K562 (cell line): ENCODE results near the gene CALCOCO2. TPM values are rescaled to one million over a fixed set of nuclear protein-coding genes. Genes with fewer than 3 reads are reported as not detected.

Experiments
- ATAC-seq: fragments of 200-7000 bp; cut with Tn5 transposase; 3 replicates; pipeline ENCODE4 v1.9.1; 2020; ENCODE audit warnings: moderate library complexity
- BruUV-seq: library from RNA; stranded (reverse); fragments of 400-500 nt; replicated peaks from 2 replicates; lab custom pipeline; 2021; lab: Mats Ljungman, UMichigan
- CTCF ChIA-PET: fragments of 300-600 bp; formaldehyde crosslinking; extraction: SDS; loops from one replicate; lab custom pipeline; 2021; ENCODE audit warnings: low intra/inter-chr PET ratio; lab: Yijun Ruan, JAX
- POLR2A ChIA-PET: fragments of 300-600, 350-650 bp; sonication (Branson Sonifier 250); formaldehyde crosslinking; extraction: SDS; loops from one replicate; lab custom pipeline; 2021; ENCODE audit warnings: antibody characterized with exemption, inconsistent platforms; lab: Yijun Ruan, JAX
- DNase-seq, 4 experiments: peaks; one replicate each; pipeline versions ENCODE4 v3.0.0 to v3.0.0-alpha.2; 2011 to 2018; ENCODE audit warnings: low spot score in 3 of 4, mixed read lengths in 3 of 4; ENCODE audit errors: extremely low read depth in 1 of 4
- FAIRE-seq: peaks from 2 replicates; lab custom pipeline; 2011; peaks lifted over from hg19 to GRCh38; lab: Jason Lieb, UNC
- H2AFZ ChIP-seq: 2 replicates; pipeline ENCODE4 v1.6.0; 2011; ENCODE audit warnings: low read depth, low read length, control low read depth, inconsistent platforms
- H3K27ac ChIP-seq: fragments of 200-600 bp; 3 replicates; pipeline ENCODE4 v1.8.0; 2011; ENCODE audit warnings: low read depth, mild to moderate bottlenecking, control low read depth, inconsistent platforms, low read length, moderate library complexity, mixed read lengths; ENCODE audit errors: extremely low read depth
- H3K27me3 ChIP-seq, 2 experiments: fragments of 300-600 bp in 1 of 2; 2 replicates in 1 of 2; 3 replicates in 1 of 2; pipeline versions ENCODE4 v1.6.0 to v1.8.0; 2011; ENCODE audit warnings: inconsistent platforms in 2 of 2, low read length in 2 of 2, mild to moderate bottlenecking in 1 of 2, mixed read lengths in 1 of 2, moderate library complexity in 1 of 2; ENCODE audit not compliant: control insufficient read depth in 2 of 2, insufficient read depth in 2 of 2
- H3K36me3 ChIP-seq: fragments of 300-600 bp; 3 replicates; pipeline ENCODE4 v1.8.0; 2011; ENCODE audit warnings: mild to moderate bottlenecking, low read length, inconsistent platforms; ENCODE audit not compliant: control insufficient read depth, insufficient read depth
- H3K4me1 ChIP-seq, 2 experiments: fragments of 200-600 bp in 1 of 2; replicated peaks in 1 of 2; 2 replicates in 1 of 2; 3 replicates in 1 of 2; pipeline versions ENCODE4 v1.5.1 to v1.8.0; 2011; ENCODE audit warnings: inconsistent platforms in 2 of 2, low read length in 2 of 2, mild to moderate bottlenecking in 1 of 2, mixed read lengths in 1 of 2, moderate library complexity in 1 of 2; ENCODE audit not compliant: control insufficient read depth in 2 of 2, insufficient read depth in 2 of 2
- H3K4me2 ChIP-seq: 2 replicates; pipeline ENCODE4 v1.6.1; 2011; ENCODE audit warnings: low read length, control low read depth, inconsistent platforms, mixed read lengths; ENCODE audit not compliant: insufficient read depth
- H3K4me3 ChIP-seq: fragments of 200-600 bp; sonication (generic), shearing (Covaris generic); 2 replicates; pipeline ENCODE4 v1.5.1; 2016; ENCODE audit warnings: control low read depth, inconsistent platforms
- H3K79me2 ChIP-seq: fragments of 200-600 bp; 3 replicates; pipeline ENCODE4 v1.8.0; 2011; ENCODE audit warnings: low read length, inconsistent platforms; ENCODE audit not compliant: control insufficient read depth, insufficient read depth
- H3K9ac ChIP-seq, 2 experiments: 2 replicates each; pipeline versions ENCODE4 v1.6.0 to v1.6.1; 2011; ENCODE audit warnings: low read depth in 2 of 2, low read length in 2 of 2, control low read depth in 1 of 2, inconsistent platforms in 1 of 2, mild to moderate bottlenecking in 1 of 2, mixed read lengths in 1 of 2; ENCODE audit not compliant: insufficient read depth in 1 of 2
- H3K9me1 ChIP-seq: one replicate; pipeline ENCODE4 v1.6.0; 2011; ENCODE audit warnings: inconsistent platforms, mild to moderate bottlenecking, low read length, moderate library complexity; ENCODE audit not compliant: control insufficient read depth, insufficient read depth
- H3K9me3 ChIP-seq: replicated peaks from 2 replicates; pipeline ENCODE4 v1.5.1; 2011; ENCODE audit warnings: low read depth, low read length, inconsistent platforms; ENCODE audit not compliant: control insufficient read depth, insufficient read depth
- H4K20me1 ChIP-seq: replicated peaks from 2 replicates; pipeline ENCODE4 v1.6.1; 2011; ENCODE audit warnings: low read length, inconsistent platforms, mixed read lengths; ENCODE audit not compliant: control insufficient read depth, insufficient read depth
- ARHGAP35 ChIP-seq: fragments of 450-650 bp; IDR thresholded peaks from 2 replicates; pipeline ENCODE4 v1.6.1; 2018; ENCODE audit not compliant: partially characterized antibody
- CEBPB ChIP-seq: fragments of 450-650 bp; IDR thresholded peaks from 2 replicates; pipeline ENCODE4 v1.6.1; 2016; ENCODE audit warnings: missing genetic modification characterization, missing compliant biosample characterization
- CREB5 ChIP-seq: fragments of 250-450 bp; sonication (Bioruptor Pico); IDR thresholded peaks from 2 replicates; pipeline ENCODE4 v1.5.0; 2020; ENCODE audit warnings: mild to moderate bottlenecking
- DPF2 ChIP-seq: fragments of 450-650 bp; IDR thresholded peaks from 2 replicates; pipeline ENCODE4 v1.6.1; 2016
- ETV1 ChIP-seq: fragments of 450-650 bp; conservative IDR thresholded peaks from 2 replicates; pipeline ENCODE4 v1.6.1; 2016; ENCODE audit warnings: missing genetic modification characterization, control low read depth, low read depth, missing compliant biosample characterization
- HOXB6 ChIP-seq: fragments of 250-450 bp; sonication (Bioruptor Pico); IDR thresholded peaks from 2 replicates; pipeline ENCODE4 v1.5.1; 2022; ENCODE audit warnings: mild to moderate bottlenecking, borderline replicate concordance
- JUND ChIP-seq, 2 experiments: IDR thresholded peaks; 2 replicates in 1 of 2; 3 replicates in 1 of 2; pipeline ENCODE4 v1.6.1; 2011; ENCODE audit warnings: borderline replicate concordance in 2 of 2, low read depth in 2 of 2, low read length in 2 of 2, improper control_type of control experiment in 1 of 2, missing biosample characterization in 1 of 2, missing genetic modification characterization in 1 of 2, missing genetic modification reagents in 1 of 2
- MEIS2 ChIP-seq: fragments of 450-650 bp; IDR thresholded peaks from 2 replicates; pipeline ENCODE4 v1.6.1; 2014; ENCODE audit warnings: mild to moderate bottlenecking; ENCODE audit not compliant: partially characterized antibody
- PML ChIP-seq: IDR thresholded peaks from 2 replicates; pipeline ENCODE4 v1.6.1; 2012; ENCODE audit warnings: low read length, inconsistent platforms
- RBM15 ChIP-seq: fragments of 200-400 bp; formaldehyde crosslinking; IDR thresholded peaks from 2 replicates; pipeline ENCODE4 v1.6.1; 2018; ENCODE audit warnings: mild to moderate bottlenecking, low read length, moderate library complexity; ENCODE audit not compliant: insufficient read depth
- TAL1 ChIP-seq: fragments of 450-650 bp; IDR thresholded peaks from 2 replicates; pipeline ENCODE4 v1.6.1; 2016; ENCODE audit warnings: mild to moderate bottlenecking
- TCF7 ChIP-seq: sonication (generic); IDR thresholded peaks from 2 replicates; pipeline ENCODE4 v1.6.1; 2016; ENCODE audit warnings: antibody characterized with exemption, borderline replicate concordance
- TRIM28 ChIP-seq: fragments of 450-650 bp; IDR thresholded peaks from 2 replicates; pipeline ENCODE4 v1.6.1; 2017
- ZBTB26 ChIP-seq: fragments of 450-650 bp; formaldehyde crosslinking; IDR thresholded peaks from 2 replicates; pipeline ENCODE4 v1.4.0; 2022; ENCODE audit warnings: missing genetic modification characterization
- ZNF212 ChIP-seq: fragments of 450-650 bp; formaldehyde crosslinking; IDR thresholded peaks from 2 replicates; pipeline ENCODE4 v1.4.0; 2020; ENCODE audit warnings: mild to moderate bottlenecking
- ZNF239 ChIP-seq: fragments of 250-450 bp; sonication (Bioruptor Pico); IDR thresholded peaks from 2 replicates; pipeline ENCODE4 v1.4.0; 2020; ENCODE audit warnings: mild to moderate bottlenecking
- ZNF584 ChIP-seq: fragments of 200-800 bp; sonication (Bioruptor generic); IDR thresholded peaks from 2 replicates; pipeline ENCODE4 v1.6.1; 2016; ENCODE audit warnings: low read depth, mild to moderate bottlenecking, missing genetic modification characterization, missing compliant biosample characterization
- ZNF830 ChIP-seq: fragments of 250-450 bp; sonication (Bioruptor Pico); IDR thresholded peaks from 2 replicates; pipeline ENCODE4 v1.5.0; 2021; ENCODE audit warnings: mild to moderate bottlenecking
- WGBS: fragments of 100-300 bp; shearing (Covaris generic); methylation state at CpG from one replicate; pipeline ENCODE4 v1.1.6; 2016; ENCODE audit warnings: low coverage, mixed read lengths; ENCODE audit not compliant: insufficient coverage; ENCODE audit errors: missing lambda C conversion rate; 5-methylcytosine and 5-hydroxymethylcytosine counted together
- in situ Hi-C: fragments of 300-500 bp; cut with MboI; formaldehyde crosslinking; loops from 4 replicates; pipeline ENCODE4 v1.15.0; 2018; ENCODE audit warnings: inconsistent platforms, mixed read lengths
- intact Hi-C: fragments of 100-400 bp; cut with micrococcal nuclease; formaldehyde crosslinking; loops from 2 replicates; pipeline ENCODE4 v1.14.2; 2022
- polyA plus RNA-seq, 8 experiments: library from polyadenylated mRNA; depleted of rRNA in 4 of 8; stranded (reverse) in 5 of 8; unstranded in 3 of 8; fragments of >200 nt; fragmentation: Nextera tagmentation in 2 of 8; fragmentation: Illumina TruSeq in 1 of 8; extraction: Ambion mirVana in 2 of 8; extraction: Trizol in 1 of 8; gene quantifications; 2 replicates each; pipeline versions ENCODE4 v1.2.1 to v1.2.3, GENCODE V29; 2011 to 2014; ENCODE audit warnings: inconsistent platforms in 1 of 8, missing spikeins in 1 of 8
- total RNA-seq, 7 experiments: library from RNA; depleted of rRNA in 6 of 7; stranded (reverse); fragments of >200 nt in 6 of 7; fragmentation: Illumina TruSeq in 2 of 7; extraction: Trizol in 2 of 7; gene quantifications; 2 replicates each; pipeline versions ENCODE4 v1.2.1 to v1.2.3, GENCODE V29; 2011 to 2021; ENCODE audit warnings: low replicate concordance in 1 of 7
- TF ChIP-seq, protein P1 (sequence below), 3 experiments: fragments of 200-800 bp in 1 of 3; sonication (Bioruptor generic) in 1 of 3; sonication (generic) in 1 of 3; formaldehyde crosslinking in 1 of 3; IDR thresholded peaks; 2 replicates each; pipeline versions ENCODE4 v1.6.1 to v1.8.0; 2016 to 2022; ENCODE audit warnings: mild to moderate bottlenecking in 2 of 3, missing compliant biosample characterization in 2 of 3, missing genetic modification characterization in 2 of 3, missing genetic modification reagents in 1 of 3

CALCOCO2 gene
- total and polyA plus RNA-seq, 9 of the 15 experiments (the other 6 are each of a cell fraction or from before 2014, with no cell fraction given): 24.1 to 87.3 (median 67.5) TPM

GRCh38 chr17:48871551-48872351 lies 40.9 kb downstream of the CALCOCO2 start:
- ATAC-seq: peak; percentile 73
- Histone ChIP-seq H3K4me1 (peaks cover 5 to 7% of the 10 kb centered on the region in 2 experiments; a peak in 3 of 5 replicates), H2AFZ (no peak overlapping the region), H3K4me2 (no peak overlapping the region), H3K27ac (no peak overlapping the region), H3K9me3 (no peaks in the 10 kb centered on the region), H3K9me1 (no peaks in the 10 kb centered on the region), H3K27me3 (peaks cover 2 to 24% of the 10 kb centered on the region in 2 experiments; a peak in 3 of 5 replicates), H3K36me3 (no peaks in the 10 kb centered on the region), H4K20me1 (no peaks in the 10 kb centered on the region), H3K4me3 (no peak overlapping the region), H3K79me2 (no peaks in the 10 kb centered on the region), H3K9ac (no peak overlapping the region)
- POLR2A ChIA-PET: interaction anchor here (0.5 to 1.9 kb wide), 6 partner anchors 8 to 160 kb away, joined by 3 to 5 read pairs (median 3); no protein-coding TSS in a partner anchor
- 10% methylated on average over 6 of the region's 11 CpGs for WGBS
- peak; percentile 25 to 58 (median 38) for DNase-seq
- intact Hi-C loops (no loop called here), in situ Hi-C loops (no loop called here)
- peak; percentile 52 for FAIRE-seq
- CTCF ChIA-PET: no interaction called here
- no TSS peak for BruUV-seq
- TF ChIP-seq ARHGAP35 (no peak), RBM15 (no peak), ZNF239 (CRISPR knock-in tag) (no peak), MEIS2 (peak; percentile 82), PML (peak; percentile 23; the same call in 1 of the 2 replicates), CEBPB (tag) (no peak), TRIM28 (no peak), ZNF212 (CRISPR knock-in tag) (no peak), ZBTB26 (CRISPR knock-in tag) (no peak), TAL1 (peak; percentile 78), TCF7 (no peak), ZNF584 (CRISPR knock-in tag) (0 out of 2 replicates have a peak, but pooled peaks have one; percentile 64), ETV1 (tag) (peak; percentile 67), CREB5 (CRISPR knock-in tag) (no peak), JUND (IDR thresholded peaks at IDR 0.05; ENCODE audit: borderline replicate concordance, low read depth, low read length) (peak; percentile 34; the same call in 1 of the 2 replicates), JUND (tag; IDR thresholded peaks at IDR 0.05; ENCODE audit: borderline replicate concordance, low read depth, low read length) (no peak), ZNF830 (CRISPR knock-in tag) (no peak), DPF2 (peak; percentile 32; the same call in 1 of the 2 replicates), HOXB6 (CRISPR knock-in tag) (no peak)
- TF ChIP-seq, protein P1, sequence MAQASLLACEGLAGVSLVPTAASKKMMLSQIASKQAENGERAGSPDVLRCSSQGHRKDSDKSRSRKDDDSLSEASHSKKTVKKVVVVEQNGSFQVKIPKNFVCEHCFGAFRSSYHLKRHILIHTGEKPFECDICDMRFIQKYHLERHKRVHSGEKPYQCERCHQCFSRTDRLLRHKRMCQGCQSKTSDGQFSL (CRISPR knock-in tag; IDR thresholded peaks at IDR 0.05): no peak
- TF ChIP-seq, protein P1 (tag; IDR thresholded peaks at IDR 0.05): no peak
